Body of pancreas (tissue), 4 donors: Measurements from ENCODE around the gene RAB9B. TPM values are rescaled to one million over a fixed set of nuclear protein-coding genes. Genes with fewer than 3 reads are reported as not detected.

Experiments used
- ATAC-seq: fragments of 150-250 bp; one replicate; pipeline ENCODE4 v1.9.1; 2016
- DNase-seq, 4 donors: peaks; one replicate each; pipeline ENCODE4 v3.0.0-alpha.2; 2019
- H3K27ac ChIP-seq, 4 donors: fragments of 200-600 bp; sonication (generic); 1 replicate in 3 of 4; 2 replicates in 1 of 4; pipeline versions ENCODE4 v1.5.1 to v1.6.1; 2016 to 2019; ENCODE audit warnings: mild to moderate bottlenecking in 1 of 4, mixed read lengths in 1 of 4, moderate library complexity in 1 of 4
- H3K27me3 ChIP-seq, 2 donors: fragments of 200-600 bp; sonication (generic); one replicate each; pipeline ENCODE4 v1.6.0; 2016; ENCODE audit warnings: mild to moderate bottlenecking in 1 of 2
- H3K36me3 ChIP-seq, 2 donors: fragments of 200-600 bp; sonication (generic); replicated peaks in 1 of 2; 2 replicates each; pipeline ENCODE4 v1.5.1; 2016; ENCODE audit warnings: low read depth in 2 of 2; ENCODE audit not compliant: insufficient read depth in 1 of 2
- H3K4me1 ChIP-seq: fragments of 200-600 bp; sonication (generic); one replicate; pipeline ENCODE4 v1.6.0; 2016
- H3K4me3 ChIP-seq, 2 donors: fragments of 200-600 bp; sonication (generic); 1 replicate in 1 of 2; 2 replicates in 1 of 2; pipeline ENCODE4 v1.5.1; 2016 to 2019
- H3K9me3 ChIP-seq, 3 donors: fragments of 200-600 bp; sonication (generic); 1 replicate in 2 of 3; 2 replicates in 1 of 3; pipeline ENCODE4 v1.5.1; 2016
- CTCF ChIP-seq, 7 experiments: fragments of 450-650 bp in 4 of 7; fragments of 200-600 bp in 3 of 7; sonication (generic) in 3 of 7; IDR thresholded peaks; one replicate each; pipeline ENCODE4 v1.5.1; 2016 to 2019; ENCODE audit warnings: antibody characterized with exemption in 7 of 7
- POLR2A ChIP-seq, 3 donors: fragments of 450-650 bp; IDR thresholded peaks; one replicate each; pipeline ENCODE4 v1.6.1; 2016; ENCODE audit warnings: antibody characterized with exemption in 3 of 3, mild to moderate bottlenecking in 2 of 3
- WGBS, 2 donors: methylation state at CpG; one replicate each; pipeline ENCODE4 v1.1.5; 2017; 5-methylcytosine and 5-hydroxymethylcytosine counted together
- intact Hi-C: fragments of 100-400 bp; cut with DNase I; formaldehyde crosslinking; loops from one replicate; pipeline ENCODE4 v1.15.1; 2023
- small RNA-seq: library from RNA; depleted of rRNA; stranded (forward); fragments of <200 nt; gene quantifications from one replicate; pipeline ENCODE3, GENCODE V24; 2016
- total RNA-seq, 2 donors: library from RNA; depleted of rRNA; stranded (reverse); fragments of >200 nt; gene quantifications; one replicate each; pipeline ENCODE4 v1.1.0, GENCODE V29; 2016

RAB9B gene
- total RNA-seq, 2 donors from 2014 or later, result 0.66 to 0.78 TPM

GRCh38 chrX:103779141-103779789 is 52.8 kb downstream of the RAB9B start:
- H3K4me3 ChIP-seq, result no peak overlapping the region
- H3K9me3 ChIP-seq, result no peaks in the 10 kb centered on the region
- no peaks in the 10 kb centered on the region for H3K36me3 ChIP-seq
- H3K4me1 ChIP-seq, result no peaks in the 10 kb centered on the region
- intact Hi-C loops, result no loop called here
- ATAC-seq (no peak), DNase-seq (no peak)
- no peak overlapping the region for H3K27ac ChIP-seq
- H3K27me3 ChIP-seq, result no peaks in the 10 kb centered on the region
- WGBS, 2 donors, result 51 to 75% methylated on average over 5 to 6 of the region's 6 CpGs
- TF ChIP-seq CTCF (IDR thresholded peaks at IDR 0.05), result no peak
- TF ChIP-seq POLR2A (IDR thresholded peaks at IDR 0.05), result no peak

GRCh38 chrX:103776546-103776945 is 55.5 kb downstream of the RAB9B start, which contains the start of gene PLP1:
Gene PLP1, plus strand, starts transcription at chrX:103776840. Its CDS starts 156 bp downstream, at chrX:103776996.
- no peaks in the 10 kb centered on the region for H3K4me1 ChIP-seq
- H3K4me3 ChIP-seq, result no peak within 1 kb of the TSS
- DNase-seq (no peak), ATAC-seq (no peak)
- H3K27ac ChIP-seq, result no peak within 1 kb of the TSS
- TF ChIP-seq POLR2A (IDR thresholded peaks at IDR 0.05) (no peak), CTCF (IDR thresholded peaks at IDR 0.05) (no peak)
- H3K9me3 ChIP-seq, result no peaks in the 10 kb centered on the region
- H3K27me3 ChIP-seq, result no peaks in the 10 kb centered on the region
- intact Hi-C loops, result no loop called here
- no peaks in the 10 kb centered on the region for H3K36me3 ChIP-seq
- 22 to 58% methylated on average over 2 of the region's 2 CpGs for WGBS, 2 donors

GRCh38 chrX:103774070-103774642 is 57.9 kb downstream of the RAB9B start:
- Histone ChIP-seq H3K9me3 (no peaks in the 10 kb centered on the region), H3K36me3 (no peaks in the 10 kb centered on the region), H3K27ac (no peak overlapping the region), H3K27me3 (no peaks in the 10 kb centered on the region), H3K4me1 (no peaks in the 10 kb centered on the region), H3K4me3 (no peak overlapping the region)
- TF ChIP-seq POLR2A (IDR thresholded peaks at IDR 0.05), result no peak
- TF ChIP-seq CTCF (IDR thresholded peaks at IDR 0.05), result peak in 6 of 7 experiments; percentile 18 to 58 (median 49)
- DNase-seq (peak; percentile 9 to 31 (median 18)), ATAC-seq (peak; percentile 47)
- intact Hi-C loops, result no loop called here
- WGBS, 2 donors, result 45 to 46% methylated on average over 4 to 6 of the region's 6 CpGs

- Histone ChIP-seq H3K9me3 (no peaks in the 10 kb centered on the region), H3K4me3 (no peak overlapping the region), H3K27me3 (no peaks in the 10 kb centered on the region), H3K27ac (no peak overlapping the region), H3K36me3 (no peaks in the 10 kb centered on the region), H3K4me1 (no peaks in the 10 kb centered on the region)
- ATAC-seq, result no peak
- TF ChIP-seq CTCF (IDR thresholded peaks at IDR 0.05) (no peak), POLR2A (IDR thresholded peaks at IDR 0.05) (no peak)
- DNase-seq, result no peak
- WGBS, 2 donors, result 33 to 43% methylated on average over 2 to 3 of the region's 3 CpGs
- intact Hi-C loops, result no loop called here
Measured at GRCh38 chrX:103773445-103773844, 58.6 kb downstream of the RAB9B start.

Small RNA genes lying within 50 kb of the gene (small RNA-seq; reads per million reads assigned to genes)
- gene RNA5SP511, result not detected

Other genes with a start within 250 kb of the RAB9B start
- gene TCEAL4, start 246.7 kb downstream of the RAB9B start, total RNA-seq, result 10 to 100 TPM; 36.8 to 51.4 TPM
- 10 to 100 TPM; 21.4 to 21.8 TPM for gene TCEAL3, start 224.3 kb downstream of the RAB9B start, total RNA-seq
- 10 to 100 TPM; 14.8 to 28.0 TPM for gene TCEAL1, start 203.3 kb downstream of the RAB9B start, total RNA-seq
- 100 to 1,000 TPM; 135 to 231 TPM for gene MORF4L2, start 145.6 kb downstream of the RAB9B start, total RNA-seq
- not detected for gene TMEM31, start 121.3 kb downstream of the RAB9B start, total RNA-seq
- 1 to 10 TPM in 1 of 2 donors, under 1 TPM in 1; 0.78 to 2.0 TPM for gene PLP1, start 55.4 kb downstream of the RAB9B start, total RNA-seq
- 1 to 10 TPM in 1 of 2 donors, under 1 TPM in 1; 0.33 to 3.6 TPM for gene TMSB15B, start 130.4 kb upstream of the RAB9B start, total RNA-seq
- gene H2BW1, start 181.5 kb upstream of the RAB9B start, total RNA-seq, result not detected
- not detected for gene H2BW2, start 207.7 kb upstream of the RAB9B start, total RNA-seq
- gene TMSB15C, start 244.0 kb upstream of the RAB9B start, total RNA-seq, result 1 to 10 TPM in 1 of 2 donors, not detected in 1; 2.1 TPM